Mesenchymal stem cell (in vitro differentiated cells and primary cell): Measurements from ENCODE around the gene RIMS1. TPM values are rescaled to one million over a fixed set of nuclear protein-coding genes. Genes with fewer than 3 reads are reported as not detected.

Experiments used
- DNase-seq: peaks from one replicate; pipeline ENCODE4 v3.0.0-alpha.2; 2013
- H2AFZ ChIP-seq: one replicate; pipeline ENCODE4 v1.6.1; 2013; ENCODE audit warnings: low read depth, mild to moderate bottlenecking, control low read depth, inconsistent platforms, low read length, moderate library complexity
- H2AK5ac ChIP-seq: 2 replicates; pipeline ENCODE4 v1.6.1; 2013; ENCODE audit warnings: low read length, moderate library complexity, mild to moderate bottlenecking, inconsistent platforms; ENCODE audit not compliant: severe bottlenecking
- H2BK120ac ChIP-seq: one replicate; pipeline ENCODE4 v1.6.1; 2013; ENCODE audit warnings: low read depth, mild to moderate bottlenecking, inconsistent platforms, low read length, moderate library complexity
- H2BK12ac ChIP-seq, 2 experiments: one replicate each; pipeline ENCODE4 v1.6.1; 2013; ENCODE audit warnings: inconsistent platforms in 2 of 2, low read length in 2 of 2, mild to moderate bottlenecking in 2 of 2, moderate library complexity in 2 of 2, control low read depth in 1 of 2
- H2BK15ac ChIP-seq: one replicate; pipeline ENCODE4 v1.6.1; 2013; ENCODE audit warnings: mild to moderate bottlenecking, low read depth, inconsistent platforms; ENCODE audit not compliant: poor library complexity, severe bottlenecking
- H2BK5ac ChIP-seq: 2 replicates; pipeline ENCODE4 v1.6.1; 2013; ENCODE audit warnings: low read depth, mild to moderate bottlenecking, low read length, control low read depth, inconsistent platforms; ENCODE audit not compliant: poor library complexity, severe bottlenecking
- H3K14ac ChIP-seq, 2 experiments: one replicate each; pipeline ENCODE4 v1.6.1; 2013; ENCODE audit warnings: inconsistent platforms in 2 of 2, low read length in 2 of 2, control low read depth in 1 of 2, mild to moderate bottlenecking in 1 of 2, moderate library complexity in 1 of 2
- H3K18ac ChIP-seq, 2 experiments: one replicate each; pipeline ENCODE4 v1.6.1; 2013; ENCODE audit warnings: inconsistent platforms in 2 of 2, low read length in 2 of 2, control low read depth in 1 of 2, low read depth in 1 of 2, mild to moderate bottlenecking in 1 of 2
- H3K23ac ChIP-seq, 2 experiments: one replicate each; pipeline ENCODE4 v1.6.1; 2013; ENCODE audit warnings: inconsistent platforms in 2 of 2, low read length in 2 of 2, mild to moderate bottlenecking in 2 of 2, moderate library complexity in 2 of 2, control low read depth in 1 of 2
- H3K27ac ChIP-seq: 2 replicates; pipeline ENCODE4 v1.5.1; 2013; ENCODE audit warnings: mild to moderate bottlenecking, moderate library complexity, low read length, control low read depth, inconsistent platforms; ENCODE audit not compliant: poor library complexity, severe bottlenecking
- H3K27me3 ChIP-seq, 2 experiments: 2 replicates each; pipeline versions ENCODE4 v1.6.1 to v1.7.0; 2013; ENCODE audit warnings: low read length in 2 of 2, mild to moderate bottlenecking in 2 of 2, moderate library complexity in 2 of 2, control low read depth in 1 of 2, inconsistent platforms in 1 of 2; ENCODE audit not compliant: control insufficient read depth in 1 of 2, insufficient read depth in 1 of 2
- H3K36me3 ChIP-seq, 2 experiments: 2 replicates each; pipeline versions ENCODE4 v1.6.1 to v1.7.0; 2013; ENCODE audit warnings: low read length in 2 of 2, control low read depth in 1 of 2, inconsistent platforms in 1 of 2, low read depth in 1 of 2, mild to moderate bottlenecking in 1 of 2; ENCODE audit not compliant: insufficient read depth in 2 of 2, control insufficient read depth in 1 of 2
- H3K4ac ChIP-seq, 2 experiments: one replicate each; pipeline ENCODE4 v1.6.1; 2013; ENCODE audit warnings: inconsistent platforms in 2 of 2, low read length in 2 of 2, mild to moderate bottlenecking in 2 of 2, moderate library complexity in 2 of 2, control low read depth in 1 of 2, low read depth in 1 of 2
- H3K4me1 ChIP-seq: 2 replicates; pipeline ENCODE4 v1.6.1; 2013; ENCODE audit warnings: low read depth, low read length, control low read depth; ENCODE audit not compliant: control insufficient read depth, insufficient read depth
- H3K4me2 ChIP-seq: 2 replicates; pipeline ENCODE4 v1.6.1; 2013; ENCODE audit warnings: low read length, mild to moderate bottlenecking, inconsistent platforms; ENCODE audit not compliant: poor library complexity, severe bottlenecking
- H3K4me3 ChIP-seq, 2 experiments: 2 replicates each; pipeline versions ENCODE4 v1.5.1 to v1.7.0; 2013; ENCODE audit warnings: low read length in 2 of 2, mild to moderate bottlenecking in 2 of 2, control low read depth in 1 of 2, low read depth in 1 of 2; ENCODE audit not compliant: insufficient read depth in 1 of 2
- H3K79me1 ChIP-seq: replicated peaks from 2 replicates; pipeline ENCODE4 v1.6.1; 2013; ENCODE audit warnings: mild to moderate bottlenecking, control low read depth, low read length, inconsistent platforms; ENCODE audit not compliant: poor library complexity, severe bottlenecking
- H3K9ac ChIP-seq: 2 replicates; pipeline ENCODE4 v1.7.0; 2013; ENCODE audit warnings: mild to moderate bottlenecking, low read length, moderate library complexity
- H3K9me3 ChIP-seq: 2 replicates; pipeline ENCODE4 v1.7.0; 2013; ENCODE audit warnings: mild to moderate bottlenecking, low read length; ENCODE audit not compliant: control insufficient read depth
- H4K8ac ChIP-seq: one replicate; pipeline ENCODE4 v1.6.1; 2013; ENCODE audit warnings: inconsistent platforms, mild to moderate bottlenecking, low read length, moderate library complexity
- H4K91ac ChIP-seq: one replicate; pipeline ENCODE4 v1.6.1; 2013; ENCODE audit warnings: mild to moderate bottlenecking, low read length, inconsistent platforms
- WGBS: methylation state at CpG from one replicate; pipeline ENCODE4 v1.1.7; 2013; ENCODE audit warnings: mixed read lengths; 5-methylcytosine and 5-hydroxymethylcytosine counted together
- polyA plus RNA-seq, 2 experiments: library from polyadenylated mRNA; stranded (reverse); fragments of 200-250 nt; gene quantifications; one replicate each; pipeline ENCODE4 v1.2.3, GENCODE V29; 2013

Gene RIMS1, protein sequence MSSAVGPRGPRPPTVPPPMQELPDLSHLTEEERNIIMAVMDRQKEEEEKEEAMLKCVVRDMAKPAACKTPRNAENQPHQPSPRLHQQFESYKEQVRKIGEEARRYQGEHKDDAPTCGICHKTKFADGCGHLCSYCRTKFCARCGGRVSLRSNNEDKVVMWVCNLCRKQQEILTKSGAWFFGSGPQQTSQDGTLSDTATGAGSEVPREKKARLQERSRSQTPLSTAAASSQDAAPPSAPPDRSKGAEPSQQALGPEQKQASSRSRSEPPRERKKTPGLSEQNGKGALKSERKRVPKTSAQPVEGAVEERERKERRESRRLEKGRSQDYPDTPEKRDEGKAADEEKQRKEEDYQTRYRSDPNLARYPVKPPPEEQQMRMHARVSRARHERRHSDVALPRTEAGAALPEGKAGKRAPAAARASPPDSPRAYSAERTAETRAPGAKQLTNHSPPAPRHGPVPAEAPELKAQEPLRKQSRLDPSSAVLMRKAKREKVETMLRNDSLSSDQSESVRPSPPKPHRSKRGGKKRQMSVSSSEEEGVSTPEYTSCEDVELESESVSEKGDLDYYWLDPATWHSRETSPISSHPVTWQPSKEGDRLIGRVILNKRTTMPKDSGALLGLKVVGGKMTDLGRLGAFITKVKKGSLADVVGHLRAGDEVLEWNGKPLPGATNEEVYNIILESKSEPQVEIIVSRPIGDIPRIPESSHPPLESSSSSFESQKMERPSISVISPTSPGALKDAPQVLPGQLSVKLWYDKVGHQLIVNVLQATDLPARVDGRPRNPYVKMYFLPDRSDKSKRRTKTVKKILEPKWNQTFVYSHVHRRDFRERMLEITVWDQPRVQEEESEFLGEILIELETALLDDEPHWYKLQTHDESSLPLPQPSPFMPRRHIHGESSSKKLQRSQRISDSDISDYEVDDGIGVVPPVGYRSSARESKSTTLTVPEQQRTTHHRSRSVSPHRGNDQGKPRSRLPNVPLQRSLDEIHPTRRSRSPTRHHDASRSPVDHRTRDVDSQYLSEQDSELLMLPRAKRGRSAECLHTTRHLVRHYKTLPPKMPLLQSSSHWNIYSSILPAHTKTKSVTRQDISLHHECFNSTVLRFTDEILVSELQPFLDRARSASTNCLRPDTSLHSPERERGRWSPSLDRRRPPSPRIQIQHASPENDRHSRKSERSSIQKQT (N-terminal part only)
- polyA plus RNA-seq (2013, experiment 1 of 2) = 0.01 TPM
- 0.04 TPM for polyA plus RNA-seq (2013, experiment 2 of 2)

DNA sequence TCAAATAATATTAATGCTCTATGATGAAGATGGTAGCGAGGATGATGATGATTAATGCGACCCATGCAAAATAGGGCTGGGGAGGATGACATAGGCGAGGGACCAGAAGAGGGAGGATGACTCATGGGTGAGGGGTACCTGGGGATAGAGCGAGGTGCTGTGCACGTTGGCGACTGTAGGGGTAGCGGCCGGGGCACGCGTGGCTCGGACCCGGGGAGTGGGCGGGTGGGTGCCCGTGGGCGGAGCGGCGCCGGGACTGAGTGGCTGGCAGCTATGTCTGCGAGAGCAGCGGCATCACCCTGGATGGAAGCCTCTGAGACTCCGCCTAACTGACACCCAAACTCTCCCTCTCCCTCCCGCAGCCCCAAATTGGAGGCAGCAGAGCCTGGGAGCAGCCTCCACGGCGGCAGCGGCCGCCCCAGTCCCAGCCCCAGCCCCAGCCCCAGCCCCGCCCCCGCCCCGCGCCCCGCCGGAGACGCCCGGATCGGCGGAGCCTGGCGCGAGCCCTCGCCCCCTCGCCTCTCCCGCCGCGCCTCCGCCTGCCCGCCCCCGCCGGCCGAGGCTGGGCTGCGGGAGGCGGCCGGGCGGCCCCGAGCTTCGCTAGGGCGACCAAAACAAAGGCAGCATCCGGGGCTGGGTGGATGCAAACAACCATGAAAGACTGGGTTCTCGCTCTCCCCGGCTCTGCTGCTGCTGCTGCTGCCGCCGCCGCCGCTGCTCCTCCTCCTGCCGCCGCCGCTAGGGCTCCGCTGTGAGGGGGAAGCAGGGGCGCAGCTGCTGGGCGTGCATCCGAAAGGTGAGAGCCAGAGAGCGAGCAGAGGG lies at the start of gene RIMS1:
RIMS1 (plus strand) TSS at position 367 of the 822 bp plus-strand sequence. CDS start 474 bp downstream, outside the sequence.
- 3% methylated on average over 41 of the region's 70 CpGs for WGBS
- H2BK120ac ChIP-seq = no peak within 1 kb of the TSS
- H3K4me3 ChIP-seq = peak within 1 kb of the TSS; percentile 61 to 76
- H2BK15ac ChIP-seq = no peak within 1 kb of the TSS
- DNase-seq = peak; percentile 9
- H3K27ac ChIP-seq = no peak within 1 kb of the TSS
- no peaks in the 10 kb centered on the region for H3K9me3 ChIP-seq
- peaks cover 10% of the 10 kb centered on the region for H3K4me1 ChIP-seq
- H2AK5ac ChIP-seq = no peak within 1 kb of the TSS
- H3K4me2 ChIP-seq = peak within 1 kb of the TSS; percentile 92
- H2AFZ ChIP-seq = peak within 1 kb of the TSS; percentile 0
- no peak within 1 kb of the TSS for H4K8ac ChIP-seq
- H3K23ac ChIP-seq = peak within 1 kb of the TSS in 1 of 2 experiments; percentile 77
- H3K27me3 ChIP-seq = peaks cover 31 to 37% of the 10 kb centered on the region in 2 experiments
- H3K36me3 ChIP-seq = no peaks in the 10 kb centered on the region
- H4K91ac ChIP-seq = no peak within 1 kb of the TSS
- no peak within 1 kb of the TSS for H3K18ac ChIP-seq
- no peak within 1 kb of the TSS for H3K9ac ChIP-seq
- no peak within 1 kb of the TSS for H2BK12ac ChIP-seq
- no peak within 1 kb of the TSS for H3K14ac ChIP-seq
- H2BK5ac ChIP-seq = no peak within 1 kb of the TSS
- no peaks in the 10 kb centered on the region for H3K79me1 ChIP-seq
- H3K4ac ChIP-seq = no peak within 1 kb of the TSS

DNA sequence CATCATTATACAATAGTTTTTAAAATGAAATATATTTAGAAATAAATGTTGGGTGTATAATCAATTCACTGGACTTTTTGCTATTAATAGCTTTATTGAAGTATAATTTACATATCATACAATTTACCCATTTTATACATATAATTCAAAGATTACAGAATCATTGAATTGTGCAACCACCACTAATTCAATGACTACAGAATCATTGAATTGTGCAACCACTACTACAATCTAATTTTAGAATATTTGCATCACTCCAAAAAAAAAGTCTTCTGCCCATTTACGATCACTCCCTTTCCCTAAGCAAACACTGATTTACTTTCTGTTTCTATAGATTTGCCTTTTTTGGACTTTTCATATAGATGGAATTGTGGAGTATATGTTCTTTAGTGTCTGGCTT lies 35.1 kb upstream of the RIMS1 start:
- no peaks in the 10 kb centered on the region for H3K79me1 ChIP-seq
- H3K27me3 ChIP-seq = no peaks in the 10 kb centered on the region
- H2BK5ac ChIP-seq = no peak overlapping the region
- no peak overlapping the region for H3K4me3 ChIP-seq
- H3K4ac ChIP-seq = no peak overlapping the region
- no peak overlapping the region for H3K14ac ChIP-seq
- H3K18ac ChIP-seq = no peak overlapping the region
- no peaks in the 10 kb centered on the region for H3K36me3 ChIP-seq
- no peak overlapping the region for H3K4me2 ChIP-seq
- no peak for DNase-seq
- no peak overlapping the region for H4K91ac ChIP-seq
- H3K9ac ChIP-seq = no peak overlapping the region
- H2BK120ac ChIP-seq = no peak overlapping the region
- no peaks in the 10 kb centered on the region for H3K9me3 ChIP-seq
- no peak overlapping the region for H3K23ac ChIP-seq
- H2BK12ac ChIP-seq = no peak overlapping the region
- no peak overlapping the region for H4K8ac ChIP-seq
- H2AFZ ChIP-seq = no peak overlapping the region
- no peaks in the 10 kb centered on the region for H3K4me1 ChIP-seq
- 83% methylated on average over 1 of the region's 1 CpG for WGBS
- no peak overlapping the region for H3K27ac ChIP-seq
- no peak overlapping the region for H2BK15ac ChIP-seq
- H2AK5ac ChIP-seq = no peak overlapping the region

DNA sequence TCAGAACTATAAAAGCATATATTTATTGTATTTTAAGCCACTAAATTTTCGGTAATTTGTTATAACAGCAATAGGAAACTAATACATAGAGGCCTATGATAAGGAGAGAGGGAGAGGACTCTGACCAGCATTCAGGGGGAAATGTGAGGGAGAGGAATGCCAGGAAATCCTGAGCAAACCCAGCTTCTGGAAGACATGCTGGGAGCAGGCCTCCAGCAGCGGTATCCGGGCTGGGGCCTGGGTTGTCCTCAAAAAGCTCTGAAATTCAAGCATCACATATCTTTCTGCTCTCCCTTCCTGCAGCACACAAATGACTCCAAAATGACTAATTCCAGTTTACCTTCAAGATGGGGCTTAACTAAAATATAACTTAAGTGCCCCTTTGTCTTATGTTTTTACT lies 33.4 kb upstream of the RIMS1 start:
- no peak for DNase-seq
- Histone ChIP-seq H3K14ac (no peak overlapping the region), H2BK12ac (no peak overlapping the region), H3K27me3 (no peaks in the 10 kb centered on the region), H3K4me3 (no peak overlapping the region), H3K27ac (no peak overlapping the region), H3K9me3 (no peaks in the 10 kb centered on the region), H3K79me1 (no peaks in the 10 kb centered on the region), H4K8ac (no peak overlapping the region), H3K4ac (no peak overlapping the region), H3K36me3 (no peaks in the 10 kb centered on the region), H2BK15ac (no peak overlapping the region), H2AFZ (no peak overlapping the region), H3K23ac (no peak overlapping the region), H2BK120ac (no peak overlapping the region), H2AK5ac (no peak overlapping the region), H3K4me2 (peak overlapping the region; percentile 16), H4K91ac (no peak overlapping the region), H2BK5ac (no peak overlapping the region), H3K9ac (no peak overlapping the region), H3K18ac (no peak overlapping the region), H3K4me1 (no peaks in the 10 kb centered on the region)
- 63% methylated on average over 2 of the region's 3 CpGs for WGBS
